ENCODE data around the gene CNPY3.

- TF ChIP-seq REST (IDR thresholded peaks at IDR 0.05) (no peak), RAD21 (conservative IDR thresholded peaks at IDR 0.05 in 1 of 2, IDR thresholded peaks at IDR 0.05 in 1 of 2) (no peak), CBX2 (IDR thresholded peaks at IDR 0.05; ENCODE audit: borderline replicate concordance, low read depth) (no peak), CTCF (IDR thresholded peaks at IDR 0.05) (no peak), BHLHE40 (IDR thresholded peaks at IDR 0.05; ENCODE audit: low read depth, low read length) (no peak), POLR2A (IDR thresholded peaks at IDR 0.05; ENCODE audit: low read length) (no peak), HOXB5 (CRISPR knock-in tag; IDR thresholded peaks at IDR 0.05) (no peak)
These were observed 29.4 kb upstream of the CNPY3 start for GRCh38 chr6:42899871-42900270.
